ENCODE measurements around the gene GGN.

GGN gene

DNA sequence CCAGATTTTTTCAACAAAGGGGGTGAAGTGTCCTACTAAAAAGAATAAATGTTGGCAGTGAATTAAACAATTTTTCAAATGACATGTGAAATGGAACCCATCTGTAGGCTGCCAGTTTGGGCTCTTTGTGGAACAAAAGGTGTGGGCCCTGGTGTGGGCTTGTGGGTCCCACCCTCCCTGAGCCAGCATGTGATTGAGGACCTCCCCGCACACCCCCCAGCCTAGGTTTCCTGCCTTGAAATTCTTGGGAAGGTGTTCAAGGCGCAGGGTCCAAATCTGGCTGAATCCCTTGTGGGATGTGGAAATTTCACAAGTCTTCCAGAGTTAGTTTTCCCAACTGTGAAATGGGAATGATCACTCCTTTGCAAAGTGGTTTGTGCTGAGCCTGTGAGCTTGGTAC is 4.1 kb downstream of the GGN start:
- Histone ChIP-seq H3K9ac (ENCODE audit: low read length) (no peak overlapping the region), H3K27ac (ENCODE audit: low read depth, low read length) (no peak overlapping the region), H3K4me1 (ENCODE audit: control insufficient read depth, low read depth, low read length) (no peaks in the 10 kb centered on the region), H3K4me2 (ENCODE audit: low read length) (no peak overlapping the region), H3K56ac (ENCODE audit: low read length) (no peak overlapping the region), H4K5ac (ENCODE audit: low read length) (no peak overlapping the region), H2BK120ac (ENCODE audit: low read depth, low read length) (no peak overlapping the region), H2BK5ac (ENCODE audit: low read length) (no peak overlapping the region), H3K79me2 (ENCODE audit: control insufficient read depth, insufficient read depth, low read length) (no peaks in the 10 kb centered on the region), H3K79me1 (ENCODE audit: low read length) (no peaks in the 10 kb centered on the region), H3K36me3 (ENCODE audit: control insufficient read depth, insufficient read depth, low read length) (peaks cover 15% of the 10 kb centered on the region), H3K27me3 (ENCODE audit: insufficient read depth, low read length, poor library complexity) (no peaks in the 10 kb centered on the region), H2AK5ac (ENCODE audit: low read length) (no peak overlapping the region), H4K8ac (ENCODE audit: low read depth, low read length) (no peak overlapping the region), H3K18ac (ENCODE audit: low read length) (no peak overlapping the region), H3K4me3 (ENCODE audit: low read length) (no peak overlapping the region), H3K4ac (ENCODE audit: low read depth, low read length) (no peak overlapping the region), H2BK15ac (replicated peaks; ENCODE audit: low read depth) (no peak overlapping the region), H3K23ac (ENCODE audit: low read length) (no peak overlapping the region)
- no peak for DNase-seq
- WGBS (ENCODE audit: extremely low coverage, insufficient coverage, low lambda C conversion rate), result no CpG with 5 or more reads among the region's 2 CpGs

DNA sequence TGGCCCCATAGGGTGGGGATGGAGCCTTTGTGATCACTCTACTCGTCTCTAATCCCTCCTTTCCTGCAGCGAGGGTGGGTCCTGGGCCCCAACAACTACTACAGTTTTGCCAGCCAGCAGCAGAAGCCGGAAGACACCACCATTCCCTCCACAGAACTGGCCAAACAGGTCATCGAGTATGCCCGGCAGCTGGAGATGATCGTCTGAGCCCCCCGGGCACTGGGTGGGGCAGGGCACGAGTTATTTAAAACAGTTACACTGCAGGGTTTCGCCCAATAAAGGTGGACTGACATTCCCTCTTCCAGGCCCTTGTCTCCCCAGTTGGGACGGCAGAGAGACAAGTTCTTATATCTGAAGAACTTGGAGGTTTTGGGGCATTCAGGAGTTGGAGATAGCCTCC is 4.7 kb downstream of the GGN start:
- Histone ChIP-seq H3K79me2 (ENCODE audit: control insufficient read depth, insufficient read depth, low read length) (no peaks in the 10 kb centered on the region), H2BK120ac (ENCODE audit: low read depth, low read length) (no peak overlapping the region), H3K36me3 (ENCODE audit: control insufficient read depth, insufficient read depth, low read length) (peaks cover 15% of the 10 kb centered on the region), H3K56ac (ENCODE audit: low read length) (no peak overlapping the region), H3K18ac (ENCODE audit: low read length) (no peak overlapping the region), H3K4me1 (ENCODE audit: control insufficient read depth, low read depth, low read length) (no peaks in the 10 kb centered on the region), H3K4me2 (ENCODE audit: low read length) (no peak overlapping the region), H3K23ac (ENCODE audit: low read length) (no peak overlapping the region), H3K79me1 (ENCODE audit: low read length) (no peaks in the 10 kb centered on the region), H3K27me3 (ENCODE audit: insufficient read depth, low read length, poor library complexity) (no peaks in the 10 kb centered on the region), H3K4ac (ENCODE audit: low read depth, low read length) (no peak overlapping the region), H4K5ac (ENCODE audit: low read length) (no peak overlapping the region), H3K27ac (ENCODE audit: low read depth, low read length) (no peak overlapping the region), H4K8ac (ENCODE audit: low read depth, low read length) (no peak overlapping the region), H3K4me3 (ENCODE audit: low read length) (no peak overlapping the region), H3K9ac (ENCODE audit: low read length) (no peak overlapping the region), H2BK15ac (replicated peaks; ENCODE audit: low read depth) (no peak overlapping the region), H2AK5ac (ENCODE audit: low read length) (no peak overlapping the region), H2BK5ac (ENCODE audit: low read length) (no peak overlapping the region)
- DNase-seq, result no peak
- no CpG with 5 or more reads among the region's 10 CpGs for WGBS (ENCODE audit: extremely low coverage, insufficient coverage, low lambda C conversion rate)

DNA sequence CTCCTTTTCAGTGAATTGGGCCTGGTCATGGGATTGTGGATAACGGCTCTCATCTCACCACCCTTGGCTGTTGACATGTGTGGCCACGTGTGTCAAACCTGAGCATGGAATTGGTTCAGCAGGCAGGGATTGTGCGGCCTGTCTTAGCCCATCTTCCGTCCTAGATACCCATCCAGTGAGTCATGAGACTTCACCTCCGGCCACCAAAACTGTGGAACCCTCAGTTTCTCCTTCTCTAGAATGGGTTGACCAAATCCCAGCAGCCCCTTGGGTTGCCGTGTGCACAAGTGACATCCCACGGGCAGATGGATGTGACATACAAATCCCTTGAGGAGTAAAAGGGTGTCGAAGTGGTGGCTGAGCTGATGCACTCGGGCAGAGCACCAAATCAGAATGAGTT is 6.7 kb downstream of the GGN start:
- Histone ChIP-seq H3K27ac (ENCODE audit: low read depth, low read length) (no peak overlapping the region), H2BK120ac (ENCODE audit: low read depth, low read length) (no peak overlapping the region), H3K4me1 (ENCODE audit: control insufficient read depth, low read depth, low read length) (no peaks in the 10 kb centered on the region), H3K23ac (ENCODE audit: low read length) (no peak overlapping the region), H3K56ac (ENCODE audit: low read length) (no peak overlapping the region), H3K4me2 (ENCODE audit: low read length) (no peak overlapping the region), H2AK5ac (ENCODE audit: low read length) (no peak overlapping the region), H3K4me3 (ENCODE audit: low read length) (no peak overlapping the region), H3K27me3 (ENCODE audit: insufficient read depth, low read length, poor library complexity) (no peaks in the 10 kb centered on the region), H2BK15ac (replicated peaks; ENCODE audit: low read depth) (no peak overlapping the region), H3K4ac (ENCODE audit: low read depth, low read length) (no peak overlapping the region), H3K18ac (ENCODE audit: low read length) (no peak overlapping the region), H3K79me2 (ENCODE audit: control insufficient read depth, insufficient read depth, low read length) (peaks cover 6% of the 10 kb centered on the region), H3K9ac (ENCODE audit: low read length) (no peak overlapping the region), H2BK5ac (ENCODE audit: low read length) (no peak overlapping the region), H4K8ac (ENCODE audit: low read depth, low read length) (no peak overlapping the region), H4K5ac (ENCODE audit: low read length) (no peak overlapping the region), H3K79me1 (ENCODE audit: low read length) (peaks cover 6% of the 10 kb centered on the region), H3K36me3 (ENCODE audit: control insufficient read depth, insufficient read depth, low read length) (peaks cover 15% of the 10 kb centered on the region)
- DNase-seq, result no peak
- WGBS (ENCODE audit: extremely low coverage, insufficient coverage, low lambda C conversion rate), result no CpG with 5 or more reads among the region's 9 CpGs

DNA sequence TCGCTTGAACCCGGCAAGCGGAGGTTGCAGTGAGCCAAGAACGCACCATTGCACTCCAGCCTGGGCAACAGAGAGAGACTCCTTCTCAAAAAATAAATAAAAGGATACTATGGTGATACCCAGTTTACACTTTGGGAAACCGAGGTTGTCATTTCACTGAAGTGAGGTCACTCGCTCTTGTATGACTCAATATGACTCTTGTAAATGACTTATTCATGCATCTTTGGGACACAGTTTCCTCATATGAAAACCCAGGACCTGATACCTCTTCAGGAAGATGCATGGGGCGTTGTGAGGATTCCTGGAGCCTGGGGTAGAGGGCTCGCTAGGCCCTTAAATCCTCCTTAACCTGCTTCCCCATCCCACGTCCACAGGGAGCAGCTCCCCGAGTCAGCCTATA is 9.0 kb downstream of the GGN start:
- DNase-seq, result no peak
- Histone ChIP-seq H3K56ac (ENCODE audit: low read length) (no peak overlapping the region), H2AK5ac (ENCODE audit: low read length) (no peak overlapping the region), H3K18ac (ENCODE audit: low read length) (no peak overlapping the region), H2BK15ac (replicated peaks; ENCODE audit: low read depth) (no peak overlapping the region), H3K4ac (ENCODE audit: low read depth, low read length) (no peak overlapping the region), H3K4me2 (ENCODE audit: low read length) (no peak overlapping the region), H3K79me1 (ENCODE audit: low read length) (peaks cover 13% of the 10 kb centered on the region), H4K8ac (ENCODE audit: low read depth, low read length) (no peak overlapping the region), H3K4me1 (ENCODE audit: control insufficient read depth, low read depth, low read length) (no peaks in the 10 kb centered on the region), H2BK120ac (ENCODE audit: low read depth, low read length) (no peak overlapping the region), H3K9ac (ENCODE audit: low read length) (no peak overlapping the region), H3K36me3 (ENCODE audit: control insufficient read depth, insufficient read depth, low read length) (peaks cover 15% of the 10 kb centered on the region), H2BK5ac (ENCODE audit: low read length) (no peak overlapping the region), H4K5ac (ENCODE audit: low read length) (no peak overlapping the region), H3K27ac (ENCODE audit: low read depth, low read length) (no peak overlapping the region), H3K23ac (ENCODE audit: low read length) (no peak overlapping the region), H3K27me3 (ENCODE audit: insufficient read depth, low read length, poor library complexity) (no peaks in the 10 kb centered on the region), H3K79me2 (ENCODE audit: control insufficient read depth, insufficient read depth, low read length) (peaks cover 19% of the 10 kb centered on the region), H3K4me3 (ENCODE audit: low read length) (no peak overlapping the region)
- WGBS (ENCODE audit: extremely low coverage, insufficient coverage, low lambda C conversion rate), result no CpG with 5 or more reads among the region's 10 CpGs

DNA sequence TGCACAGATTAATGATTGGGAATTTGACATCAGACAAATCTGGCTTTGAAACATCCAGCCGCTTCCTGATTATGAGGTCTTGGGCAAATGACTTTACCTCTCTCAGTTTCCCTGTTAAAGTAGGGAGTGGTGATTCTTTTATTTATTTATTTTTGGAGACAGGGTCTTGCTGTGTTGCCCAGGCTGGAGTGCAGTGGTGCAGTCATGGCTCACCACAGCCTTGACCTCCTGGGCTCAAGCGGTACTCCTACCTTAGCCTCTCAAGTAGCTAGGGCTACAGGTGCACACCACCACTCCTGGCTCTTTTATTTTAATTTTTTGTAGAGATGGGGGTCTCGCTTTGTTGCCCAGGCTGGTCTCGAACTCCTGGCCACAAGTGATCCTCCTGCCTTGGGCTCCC is 10.8 kb downstream of the GGN start:
- peaks cover 11% of the 10 kb centered on the region for H3K36me3 ChIP-seq (ENCODE audit: control insufficient read depth, insufficient read depth, low read length)
- H2BK15ac ChIP-seq (replicated peaks; ENCODE audit: low read depth), result no peak overlapping the region
- H3K79me2 ChIP-seq (ENCODE audit: control insufficient read depth, insufficient read depth, low read length), result peaks cover 19% of the 10 kb centered on the region
- H2AK5ac ChIP-seq (ENCODE audit: low read length), result no peak overlapping the region
- H3K18ac ChIP-seq (ENCODE audit: low read length), result no peak overlapping the region
- H2BK5ac ChIP-seq (ENCODE audit: low read length), result no peak overlapping the region
- no peak overlapping the region for H3K9ac ChIP-seq (ENCODE audit: low read length)
- WGBS (ENCODE audit: extremely low coverage, insufficient coverage, low lambda C conversion rate), result no CpG with 5 or more reads among the region's 4 CpGs
- no peak overlapping the region for H4K5ac ChIP-seq (ENCODE audit: low read length)
- H3K56ac ChIP-seq (ENCODE audit: low read length), result no peak overlapping the region
- H3K27ac ChIP-seq (ENCODE audit: low read depth, low read length), result no peak overlapping the region
- DNase-seq, result no peak
- H4K8ac ChIP-seq (ENCODE audit: low read depth, low read length), result no peak overlapping the region
- no peak overlapping the region for H2BK120ac ChIP-seq (ENCODE audit: low read depth, low read length)
- H3K79me1 ChIP-seq (ENCODE audit: low read length), result peaks cover 13% of the 10 kb centered on the region
- H3K4ac ChIP-seq (ENCODE audit: low read depth, low read length), result no peak overlapping the region
- H3K27me3 ChIP-seq (ENCODE audit: insufficient read depth, low read length, poor library complexity), result no peaks in the 10 kb centered on the region
- no peak overlapping the region for H3K23ac ChIP-seq (ENCODE audit: low read length)
- no peak overlapping the region for H3K4me3 ChIP-seq (ENCODE audit: low read length)
- no peak overlapping the region for H3K4me2 ChIP-seq (ENCODE audit: low read length)
- H3K4me1 ChIP-seq (ENCODE audit: control insufficient read depth, low read depth, low read length), result no peaks in the 10 kb centered on the region

DNA sequence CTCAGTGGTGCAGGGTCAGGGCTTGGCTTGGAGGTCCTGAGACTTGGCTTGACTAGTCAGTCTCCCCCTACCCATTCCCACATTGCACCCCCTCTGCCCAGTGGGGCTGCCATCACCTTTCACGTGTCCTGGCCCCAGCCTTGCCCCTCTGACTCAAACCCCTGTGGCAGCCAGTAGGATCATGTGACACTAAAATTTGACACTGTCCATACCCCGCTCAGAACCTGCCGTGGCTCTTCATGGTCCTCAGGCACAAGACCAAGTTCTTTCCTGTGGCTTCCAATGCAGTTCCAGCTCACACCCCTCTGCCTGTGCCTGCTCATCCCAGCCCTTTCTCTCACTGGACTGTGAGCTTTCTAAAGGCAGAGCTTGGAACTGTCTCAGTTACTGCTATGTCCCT is 11.3 kb downstream of the GGN start:
- Histone ChIP-seq H2BK15ac (replicated peaks; ENCODE audit: low read depth) (no peak overlapping the region), H3K79me2 (ENCODE audit: control insufficient read depth, insufficient read depth, low read length) (peaks cover 19% of the 10 kb centered on the region), H3K9ac (ENCODE audit: low read length) (no peak overlapping the region), H3K4me2 (ENCODE audit: low read length) (no peak overlapping the region), H2BK5ac (ENCODE audit: low read length) (no peak overlapping the region), H3K18ac (ENCODE audit: low read length) (no peak overlapping the region), H3K27me3 (ENCODE audit: insufficient read depth, low read length, poor library complexity) (no peaks in the 10 kb centered on the region), H2BK120ac (ENCODE audit: low read depth, low read length) (no peak overlapping the region), H3K79me1 (ENCODE audit: low read length) (peaks cover 13% of the 10 kb centered on the region), H3K4me1 (ENCODE audit: control insufficient read depth, low read depth, low read length) (no peaks in the 10 kb centered on the region), H3K4ac (ENCODE audit: low read depth, low read length) (no peak overlapping the region), H3K4me3 (ENCODE audit: low read length) (no peak overlapping the region), H3K56ac (ENCODE audit: low read length) (no peak overlapping the region), H3K36me3 (ENCODE audit: control insufficient read depth, insufficient read depth, low read length) (peaks cover 9% of the 10 kb centered on the region), H4K5ac (ENCODE audit: low read length) (no peak overlapping the region), H4K8ac (ENCODE audit: low read depth, low read length) (no peak overlapping the region), H2AK5ac (ENCODE audit: low read length) (no peak overlapping the region), H3K23ac (ENCODE audit: low read length) (no peak overlapping the region), H3K27ac (ENCODE audit: low read depth, low read length) (no peak overlapping the region)
- WGBS (ENCODE audit: extremely low coverage, insufficient coverage, low lambda C conversion rate), result no CpG with 5 or more reads among the region's 3 CpGs
- no peak for DNase-seq
